SK-N-SH treated with all-trans-retinoic acid at 6 μM for 48 hours (cell line): ENCODE measurements around the gene SMARCA2.

Source experiments
- ATAC-seq: fragments of 200-7000 bp; cut with Tn5 transposase; 3 replicates; pipeline ENCODE4 v1.9.1; 2020; ENCODE audit warnings: mild to moderate bottlenecking, moderate library complexity
- ARNTL ChIP-seq: fragments of 450-650 bp; formaldehyde crosslinking; IDR thresholded peaks from 2 replicates; pipeline ENCODE4 v1.5.0; 2020; ENCODE audit warnings: low read depth, mild to moderate bottlenecking, moderate library complexity, borderline replicate concordance
- BACH2 ChIP-seq: fragments of 250-450 bp; sonication (Bioruptor Pico); IDR thresholded peaks from 2 replicates; pipeline ENCODE4 v1.9.0; 2021; ENCODE audit warnings: mild to moderate bottlenecking, borderline replicate concordance
- CSDC2 ChIP-seq: fragments of 250-450 bp; sonication (Bioruptor Pico); IDR thresholded peaks from 2 replicates; pipeline ENCODE4 v1.5.0; 2020; ENCODE audit warnings: mild to moderate bottlenecking, moderate library complexity
- CSRNP3 ChIP-seq: fragments of 250-450 bp; sonication (Bioruptor Pico); IDR thresholded peaks from 2 replicates; pipeline ENCODE4 v1.5.1; 2021; ENCODE audit warnings: mild to moderate bottlenecking, moderate library complexity
- ESRRG ChIP-seq: fragments of 250-450 bp; sonication (Bioruptor Pico); IDR thresholded peaks from 2 replicates; pipeline ENCODE4 v1.6.1; 2021; ENCODE audit warnings: mild to moderate bottlenecking
- GLIS3 ChIP-seq: fragments of 250-450 bp; sonication (Bioruptor Pico); IDR thresholded peaks from 2 replicates; pipeline ENCODE4 v1.5.0; 2020; ENCODE audit warnings: mild to moderate bottlenecking, moderate library complexity
- ISL1 ChIP-seq: fragments of 250-450 bp; sonication (Bioruptor Pico); IDR thresholded peaks from 2 replicates; pipeline ENCODE4 v2.1.2; 2022; ENCODE audit warnings: mild to moderate bottlenecking, moderate library complexity
- OSR1 ChIP-seq: fragments of 250-450 bp; sonication (Bioruptor Pico); IDR thresholded peaks from 2 replicates; pipeline ENCODE4 v1.8.0; 2022; ENCODE audit warnings: moderate library complexity, mild to moderate bottlenecking, inconsistent platforms
- PATZ1 ChIP-seq: fragments of 250-450 bp; sonication (Bioruptor Pico); IDR thresholded peaks from 2 replicates; pipeline ENCODE4 v1.8.0; 2020; ENCODE audit warnings: mild to moderate bottlenecking, moderate library complexity, borderline replicate concordance
- POU6F1 ChIP-seq: fragments of 250-450 bp; sonication (Bioruptor Pico); IDR thresholded peaks from 2 replicates; pipeline ENCODE4 v1.8.0; 2021; ENCODE audit warnings: low read depth, mild to moderate bottlenecking, moderate library complexity, borderline replicate concordance
- PPARA ChIP-seq: fragments of 250-450 bp; sonication (Bioruptor Pico); IDR thresholded peaks from 2 replicates; pipeline ENCODE4 v1.5.0; 2020; ENCODE audit warnings: mild to moderate bottlenecking, borderline replicate concordance
- RARB ChIP-seq: fragments of 250-450 bp; sonication (Bioruptor Pico); IDR thresholded peaks from 2 replicates; pipeline ENCODE4 v1.8.0; 2021; ENCODE audit warnings: mild to moderate bottlenecking, moderate library complexity
- SNAI2 ChIP-seq: fragments of 250-450 bp; sonication (Bioruptor Pico); IDR thresholded peaks from 2 replicates; pipeline ENCODE4 v1.5.0; 2020; ENCODE audit warnings: mild to moderate bottlenecking, moderate library complexity
- TCF4 ChIP-seq: fragments of 250-450 bp; sonication (Bioruptor Pico); IDR thresholded peaks from 2 replicates; pipeline ENCODE4 v1.8.0; 2021; ENCODE audit warnings: mild to moderate bottlenecking, moderate library complexity, borderline replicate concordance
- TOX ChIP-seq: fragments of 250-450 bp; sonication (Bioruptor Pico); IDR thresholded peaks from 2 replicates; pipeline ENCODE4 v1.8.0; 2021; ENCODE audit warnings: mild to moderate bottlenecking, moderate library complexity, borderline replicate concordance
- ZC3H10 ChIP-seq: fragments of 250-450 bp; sonication (Bioruptor Pico); IDR thresholded peaks from 2 replicates; pipeline ENCODE4 v1.5.1; 2021; ENCODE audit warnings: mild to moderate bottlenecking, moderate library complexity
- ZFP3 ChIP-seq: fragments of 250-450 bp; sonication (Bioruptor Pico); IDR thresholded peaks from 2 replicates; pipeline ENCODE4 v1.5.0; 2020; ENCODE audit warnings: mild to moderate bottlenecking, moderate library complexity
- ZFP30 ChIP-seq: fragments of 450-650 bp; formaldehyde crosslinking; IDR thresholded peaks from 2 replicates; pipeline ENCODE4 v1.5.0; 2022; ENCODE audit warnings: mild to moderate bottlenecking, moderate library complexity
- ZNF565 ChIP-seq: fragments of 450-650 bp; formaldehyde crosslinking; conservative IDR thresholded peaks from 2 replicates; pipeline ENCODE4 v1.5.0; 2020; ENCODE audit warnings: low read depth, mild to moderate bottlenecking, moderate library complexity
- ZNF70 ChIP-seq: fragments of 450-650 bp; formaldehyde crosslinking; IDR thresholded peaks from 2 replicates; pipeline ENCODE4 v1.5.0; 2020; ENCODE audit warnings: mild to moderate bottlenecking, moderate library complexity
- ZNF8 ChIP-seq: fragments of 450-650 bp; formaldehyde crosslinking; IDR thresholded peaks from 2 replicates; pipeline ENCODE4 v1.5.0; 2020; ENCODE audit warnings: mild to moderate bottlenecking, moderate library complexity
- TF ChIP-seq, protein P1 (sequence below): fragments of 250-450 bp; sonication (Bioruptor Pico); IDR thresholded peaks from 2 replicates; pipeline ENCODE4 v1.5.0; 2020; ENCODE audit warnings: mild to moderate bottlenecking, moderate library complexity
- TF ChIP-seq, protein P2 (sequence below): fragments of 250-450 bp; sonication (Bioruptor Pico); IDR thresholded peaks from 2 replicates; pipeline ENCODE4 v1.5.1; 2020; ENCODE audit warnings: low read depth, mild to moderate bottlenecking, moderate library complexity

SMARCA2 gene

GRCh38 chr9:2164268-2164667 lies 149.1 kb downstream of the SMARCA2 start:
- no peak for ATAC-seq
- TF ChIP-seq GLIS3, result no peak
- TF ChIP-seq, protein P1, sequence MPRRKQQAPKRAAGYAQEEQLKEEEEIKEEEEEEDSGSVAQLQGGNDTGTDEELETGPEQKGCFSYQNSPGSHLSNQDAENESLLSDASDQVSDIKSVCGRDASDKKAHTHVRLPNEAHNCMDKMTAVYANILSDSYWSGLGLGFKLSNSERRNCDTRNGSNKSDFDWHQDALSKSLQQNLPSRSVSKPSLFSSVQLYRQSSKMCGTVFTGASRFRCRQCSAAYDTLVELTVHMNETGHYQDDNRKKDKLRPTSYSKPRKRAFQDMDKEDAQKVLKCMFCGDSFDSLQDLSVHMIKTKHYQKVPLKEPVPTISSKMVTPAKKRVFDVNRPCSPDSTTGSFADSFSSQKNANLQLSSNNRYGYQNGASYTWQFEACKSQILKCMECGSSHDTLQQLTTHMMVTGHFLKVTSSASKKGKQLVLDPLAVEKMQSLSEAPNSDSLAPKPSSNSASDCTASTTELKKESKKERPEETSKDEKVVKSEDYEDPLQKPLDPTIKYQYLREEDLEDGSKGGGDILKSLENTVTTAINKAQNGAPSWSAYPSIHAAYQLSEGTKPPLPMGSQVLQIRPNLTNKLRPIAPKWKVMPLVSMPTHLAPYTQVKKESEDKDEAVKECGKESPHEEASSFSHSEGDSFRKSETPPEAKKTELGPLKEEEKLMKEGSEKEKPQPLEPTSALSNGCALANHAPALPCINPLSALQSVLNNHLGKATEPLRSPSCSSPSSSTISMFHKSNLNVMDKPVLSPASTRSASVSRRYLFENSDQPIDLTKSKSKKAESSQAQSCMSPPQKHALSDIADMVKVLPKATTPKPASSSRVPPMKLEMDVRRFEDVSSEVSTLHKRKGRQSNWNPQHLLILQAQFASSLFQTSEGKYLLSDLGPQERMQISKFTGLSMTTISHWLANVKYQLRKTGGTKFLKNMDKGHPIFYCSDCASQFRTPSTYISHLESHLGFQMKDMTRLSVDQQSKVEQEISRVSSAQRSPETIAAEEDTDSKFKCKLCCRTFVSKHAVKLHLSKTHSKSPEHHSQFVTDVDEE (CRISPR knock-in tag), result no peak
- no peak for TF ChIP-seq ZC3H10 (CRISPR knock-in tag)
- TF ChIP-seq TCF4 (CRISPR knock-in tag), result no peak
- TF ChIP-seq ESRRG (CRISPR knock-in tag), result no peak
- TF ChIP-seq ISL1 (CRISPR knock-in tag), result no peak
- TF ChIP-seq, protein P2, sequence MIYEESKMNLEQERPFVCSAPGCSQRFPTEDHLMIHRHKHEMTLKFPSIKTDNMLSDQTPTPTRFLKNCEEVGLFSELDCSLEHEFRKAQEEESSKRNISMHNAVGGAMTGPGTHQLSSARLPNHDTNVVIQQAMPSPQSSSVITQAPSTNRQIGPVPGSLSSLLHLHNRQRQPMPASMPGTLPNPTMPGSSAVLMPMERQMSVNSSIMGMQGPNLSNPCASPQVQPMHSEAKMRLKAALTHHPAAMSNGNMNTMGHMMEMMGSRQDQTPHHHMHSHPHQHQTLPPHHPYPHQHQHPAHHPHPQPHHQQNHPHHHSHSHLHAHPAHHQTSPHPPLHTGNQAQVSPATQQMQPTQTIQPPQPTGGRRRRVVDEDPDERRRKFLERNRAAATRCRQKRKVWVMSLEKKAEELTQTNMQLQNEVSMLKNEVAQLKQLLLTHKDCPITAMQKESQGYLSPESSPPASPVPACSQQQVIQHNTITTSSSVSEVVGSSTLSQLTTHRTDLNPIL, result no peak
- no peak for TF ChIP-seq ZNF70 (CRISPR knock-in tag)
- TF ChIP-seq BACH2 (CRISPR knock-in tag), result no peak
- no peak for TF ChIP-seq ZFP30 (CRISPR knock-in tag)
- no peak for TF ChIP-seq CSRNP3 (CRISPR knock-in tag)
- TF ChIP-seq RARB (CRISPR knock-in tag), result no peak
- TF ChIP-seq POU6F1 (CRISPR knock-in tag), result no peak
- TF ChIP-seq ZNF565, result no peak
- no peak for TF ChIP-seq OSR1 (CRISPR knock-in tag)
- TF ChIP-seq CSDC2 (CRISPR knock-in tag), result no peak
- no peak for TF ChIP-seq PATZ1

GRCh38 chr9:2166203-2166602 lies 151.1 kb downstream of the SMARCA2 start:
- ATAC-seq, result no peak
- TF ChIP-seq SNAI2 (no peak), ZNF565 (no peak), ISL1 (CRISPR knock-in tag) (no peak)

DNA sequence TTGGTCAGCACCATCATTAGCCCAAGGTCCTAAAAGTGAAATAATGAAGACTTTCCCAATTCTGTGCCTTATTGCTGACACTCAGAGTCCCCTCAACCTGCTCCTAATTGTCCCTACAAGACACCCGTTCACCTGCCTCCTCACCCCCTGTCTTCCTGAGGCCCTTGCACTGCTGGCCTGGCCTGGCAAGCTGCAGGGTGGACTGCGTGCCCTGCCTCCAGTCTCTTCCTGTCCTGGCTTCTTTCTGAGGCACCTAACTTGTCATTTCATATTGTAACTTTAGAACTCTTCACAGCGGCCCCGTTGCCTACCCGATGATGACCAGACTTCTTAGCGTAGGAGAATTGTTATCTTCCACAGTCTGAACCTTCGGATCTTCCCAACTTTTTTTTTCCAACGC lies 153.9 kb downstream of the SMARCA2 start:
- ATAC-seq, result no peak
- TF ChIP-seq TCF4 (CRISPR knock-in tag) (no peak), SNAI2 (no peak), CSDC2 (CRISPR knock-in tag) (no peak), ZNF8 (no peak)

DNA sequence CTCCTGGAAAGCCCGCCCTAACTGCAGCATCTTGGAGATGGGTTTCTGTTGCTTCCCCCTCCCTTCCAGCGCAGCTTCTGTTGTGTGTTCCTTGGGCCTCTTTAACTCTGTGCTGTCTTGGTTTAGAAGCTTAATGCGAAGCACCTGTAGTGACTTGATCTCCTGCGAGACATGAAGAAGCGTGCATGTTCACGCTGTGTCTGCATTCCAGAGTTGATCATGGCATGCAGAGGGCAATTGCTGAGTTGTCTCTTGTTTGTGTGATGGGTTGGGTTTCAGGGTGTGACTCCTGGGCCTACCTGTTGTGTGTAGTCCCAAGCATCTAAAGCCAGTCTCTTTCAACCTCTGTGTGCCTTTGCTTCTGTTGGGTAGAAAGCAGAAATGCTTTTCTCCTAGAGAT lies 155.6 kb downstream of the SMARCA2 start:
- TF ChIP-seq ZNF565 (no peak), ARNTL (CRISPR knock-in tag) (no peak), ISL1 (CRISPR knock-in tag) (no peak), ZFP30 (CRISPR knock-in tag) (no peak), ZC3H10 (CRISPR knock-in tag) (no peak), CSRNP3 (CRISPR knock-in tag) (no peak), PPARA (CRISPR knock-in tag) (no peak), SNAI2 (no peak), TOX (CRISPR knock-in tag) (no peak), OSR1 (CRISPR knock-in tag) (no peak), RARB (CRISPR knock-in tag) (no peak), BACH2 (CRISPR knock-in tag) (no peak), POU6F1 (CRISPR knock-in tag) (no peak), ESRRG (CRISPR knock-in tag) (no peak), ZFP3 (CRISPR knock-in tag) (no peak), CSDC2 (CRISPR knock-in tag) (no peak)
- no peak for ATAC-seq
